HFFc6 (cell line): Measurements from ENCODE around the gene GEMIN7. TPM values are rescaled to one million over a fixed set of nuclear protein-coding genes. Genes with fewer than 3 reads are reported as not detected.
A peak's percentile ranks its signal among the peaks of the same experiment; 100 is the strongest.

Source experiments
- DNase-seq: peaks from one replicate; pipeline ENCODE4 v3.0.0-alpha.2; 2018
- H3K27ac Mint-ChIP-seq: 2 replicates; pipeline ENCODE4 v1.8.0; 2020; ENCODE audit warnings: mild to moderate bottlenecking, mixed read lengths
- H3K27me3 Mint-ChIP-seq: 2 replicates; pipeline ENCODE4 v1.8.0; 2021; ENCODE audit warnings: mild to moderate bottlenecking, moderate library complexity, mixed read lengths; ENCODE audit not compliant: insufficient read depth
- H3K36me3 Mint-ChIP-seq: 2 replicates; pipeline ENCODE4 v1.8.0; 2021; ENCODE audit warnings: low read depth, mixed read lengths
- H3K4me1 Mint-ChIP-seq: 2 replicates; pipeline ENCODE4 v1.8.0; 2020; ENCODE audit warnings: low read depth, mixed read lengths
- H3K4me3 Mint-ChIP-seq: 2 replicates; pipeline ENCODE4 v1.8.0; 2020; ENCODE audit warnings: mild to moderate bottlenecking, moderate library complexity, mixed read lengths
- H3K9me3 Mint-ChIP-seq: 2 replicates; pipeline ENCODE4 v1.8.0; 2020; ENCODE audit warnings: mild to moderate bottlenecking, mixed read lengths
- long read RNA-seq: library from polyadenylated mRNA; unstranded; transcript quantifications from one replicate; pipeline ENCODE4 v2.0.0, GENCODE V29; 2019
- total RNA-seq, 6 experiments: library from RNA; stranded (reverse); fragmentation: NEBNext Ultra II Directional; extraction: Animal tissue kit (Norgen Biotek cat#: 25700); gene quantifications; 2 replicates in 1 of 6; 3 replicates in 5 of 6; pipeline ENCODE4 v1.2.3, GENCODE V29; 2021
- TF ChIP-seq, protein P1 (sequence below): fragments of 200-600 bp; sonication (generic); IDR thresholded peaks from 2 replicates; pipeline ENCODE4 v1.5.0; 2021; ENCODE audit warnings: antibody characterized with exemption, mild to moderate bottlenecking

GEMIN7 gene
- 10 to 100 TPM; 34.3 to 43.4 (median 39.0) TPM for total RNA-seq
- long read RNA-seq, transcript GEMIN7-204 (3 exons, 576 nt), result minor isoform, 9 of 50 reads
- long read RNA-seq, transcript GEMIN7-203 (2 exons, 848 nt), result minor isoform, 7 of 50 reads
- long read RNA-seq, transcript GEMIN7-202 (2 exons, 716 nt), result major isoform, 14 of 50 reads
- long read RNA-seq, transcript GEMIN7-201 (3 exons, 1,657 nt), result major isoform, 14 of 50 reads
- long read RNA-seq, partial matches to known transcripts, result 4 of 50 reads
- long read RNA-seq, other reads (novel, unspliced or antisense), result 2 of 50 reads

DNA sequence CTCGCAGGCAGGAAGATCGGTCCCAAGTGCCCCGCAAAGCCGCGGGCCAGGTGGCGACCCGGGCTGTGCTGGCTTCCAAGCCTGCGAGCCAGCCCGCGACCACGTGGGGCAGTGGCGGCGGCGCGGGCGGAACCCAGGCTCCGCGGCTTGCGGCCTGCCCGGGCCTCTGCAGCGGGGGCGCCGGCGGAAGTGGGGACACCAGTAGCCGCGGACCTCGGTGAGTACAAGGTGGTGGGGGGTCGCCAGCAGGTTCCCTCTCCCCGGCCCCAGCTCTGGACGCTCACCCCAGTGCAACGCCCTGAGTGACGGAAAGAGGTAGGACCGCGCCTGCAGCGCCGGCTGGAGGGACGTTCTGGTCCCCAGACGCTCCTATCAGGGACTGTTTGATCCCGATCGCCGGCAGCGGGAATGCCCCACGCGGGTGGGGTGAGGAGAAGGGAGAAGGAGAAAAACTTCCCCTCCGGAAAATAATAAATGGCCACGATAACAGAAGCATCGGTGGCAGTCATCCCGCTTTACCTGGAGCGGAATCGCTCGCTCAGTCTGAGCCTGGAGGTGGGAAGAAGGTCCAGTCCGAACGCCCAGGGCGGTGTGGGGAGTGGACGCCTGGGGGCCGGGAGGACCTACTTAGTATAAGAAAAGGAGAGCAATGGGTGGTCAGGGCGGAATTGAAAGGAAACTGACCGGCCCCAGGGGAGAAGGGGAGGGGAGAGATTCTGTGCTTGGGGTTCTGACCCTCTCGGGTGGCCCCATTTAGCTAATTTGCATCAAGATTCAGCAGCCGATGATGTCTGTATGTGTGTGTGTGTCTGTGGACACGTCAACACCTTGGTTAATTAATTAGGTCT, at the start of gene GEMIN7:
GEMIN7 (plus strand) TSS at position 198 of the 848 bp plus-strand sequence. CDS start 10,855 bp downstream, outside the sequence.
- Mint-ChIP-seq H3K4me3 (peak within 1 kb of the TSS; percentile 99), H3K27ac (peak within 1 kb of the TSS; percentile 88), H3K27me3 (peaks cover 2% of the 10 kb centered on the region; the same call in 1 of the 2 replicates), H3K9me3 (no peaks in the 10 kb centered on the region), H3K4me1 (peaks cover 28% of the 10 kb centered on the region), H3K36me3 (peaks cover 16% of the 10 kb centered on the region)
- TF ChIP-seq, protein P1, sequence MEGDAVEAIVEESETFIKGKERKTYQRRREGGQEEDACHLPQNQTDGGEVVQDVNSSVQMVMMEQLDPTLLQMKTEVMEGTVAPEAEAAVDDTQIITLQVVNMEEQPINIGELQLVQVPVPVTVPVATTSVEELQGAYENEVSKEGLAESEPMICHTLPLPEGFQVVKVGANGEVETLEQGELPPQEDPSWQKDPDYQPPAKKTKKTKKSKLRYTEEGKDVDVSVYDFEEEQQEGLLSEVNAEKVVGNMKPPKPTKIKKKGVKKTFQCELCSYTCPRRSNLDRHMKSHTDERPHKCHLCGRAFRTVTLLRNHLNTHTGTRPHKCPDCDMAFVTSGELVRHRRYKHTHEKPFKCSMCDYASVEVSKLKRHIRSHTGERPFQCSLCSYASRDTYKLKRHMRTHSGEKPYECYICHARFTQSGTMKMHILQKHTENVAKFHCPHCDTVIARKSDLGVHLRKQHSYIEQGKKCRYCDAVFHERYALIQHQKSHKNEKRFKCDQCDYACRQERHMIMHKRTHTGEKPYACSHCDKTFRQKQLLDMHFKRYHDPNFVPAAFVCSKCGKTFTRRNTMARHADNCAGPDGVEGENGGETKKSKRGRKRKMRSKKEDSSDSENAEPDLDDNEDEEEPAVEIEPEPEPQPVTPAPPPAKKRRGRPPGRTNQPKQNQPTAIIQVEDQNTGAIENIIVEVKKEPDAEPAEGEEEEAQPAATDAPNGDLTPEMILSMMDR, result peak; percentile 44
- peak; percentile 58 for DNase-seq

GRCh38 chr19:45030825-45031224, 48.2 kb upstream of the GEMIN7 start:
- TF ChIP-seq, protein P1, result no peak
- no peaks in the 10 kb centered on the region for H3K9me3 Mint-ChIP-seq
- no peak overlapping the region for H3K27ac Mint-ChIP-seq
- H3K4me3 Mint-ChIP-seq, result no peak overlapping the region
- H3K27me3 Mint-ChIP-seq, result no peaks in the 10 kb centered on the region; the same call in none of the 2 replicates
- H3K4me1 Mint-ChIP-seq, result no peaks in the 10 kb centered on the region
- DNase-seq, result no peak
- peaks cover 14% of the 10 kb centered on the region for H3K36me3 Mint-ChIP-seq

DNA sequence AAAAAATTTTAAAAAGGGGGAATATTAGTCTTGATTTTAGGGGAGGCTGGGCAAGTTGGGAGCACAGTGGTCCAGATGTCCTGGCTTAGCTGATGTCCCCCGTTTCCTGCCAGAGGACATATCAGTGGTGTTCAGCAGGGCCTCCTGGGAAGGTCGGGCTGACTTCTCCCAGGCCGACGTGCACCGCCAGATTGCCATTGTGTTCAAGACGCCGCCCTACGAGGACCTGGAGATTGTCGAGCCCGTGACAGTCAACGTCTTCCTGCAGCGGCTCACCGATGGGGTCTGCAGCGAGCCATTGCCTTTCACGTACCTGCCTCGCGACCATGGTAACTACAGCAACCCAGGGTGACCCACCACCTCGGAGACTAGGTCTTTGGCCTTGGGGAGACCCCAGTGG, 46.6 kb upstream of the GEMIN7 start:
- Mint-ChIP-seq H3K27me3 (no peaks in the 10 kb centered on the region; the same call in none of the 2 replicates), H3K4me1 (no peaks in the 10 kb centered on the region), H3K36me3 (peaks cover 14% of the 10 kb centered on the region), H3K9me3 (no peaks in the 10 kb centered on the region), H3K4me3 (no peak overlapping the region), H3K27ac (no peak overlapping the region)
- TF ChIP-seq, protein P1, result no peak
- no peak for DNase-seq

GRCh38 chr19:45035755-45036154, 43.3 kb upstream of the GEMIN7 start:
- Mint-ChIP-seq H3K4me3 (no peak overlapping the region), H3K36me3 (peaks cover 19% of the 10 kb centered on the region)
- TF ChIP-seq, protein P1, result no peak

GRCh38 chr19:45037393-45038169, 41.5 kb upstream of the GEMIN7 start:
- H3K27ac Mint-ChIP-seq, result no peak overlapping the region
- no peaks in the 10 kb centered on the region; the same call in none of the 2 replicates for H3K27me3 Mint-ChIP-seq
- H3K36me3 Mint-ChIP-seq, result peaks cover 25% of the 10 kb centered on the region
- TF ChIP-seq, protein P1, result no peak
- H3K4me1 Mint-ChIP-seq, result peaks cover 23% of the 10 kb centered on the region
- no peak for DNase-seq
- no peak overlapping the region for H3K4me3 Mint-ChIP-seq
- no peaks in the 10 kb centered on the region for H3K9me3 Mint-ChIP-seq

More at GRCh38 chr19:45035755-45036154, 43.3 kb upstream of the GEMIN7 start:
- Mint-ChIP-seq H3K9me3 (no peaks in the 10 kb centered on the region), H3K4me1 (peaks cover 12% of the 10 kb centered on the region), H3K27ac (no peak overlapping the region), H3K27me3 (no peaks in the 10 kb centered on the region; the same call in none of the 2 replicates)
- no peak for DNase-seq
